ENCODE data around the gene NEAT1. TPM values are rescaled to one million over a fixed set of nuclear protein-coding genes. Genes with fewer than 3 reads are reported as not detected.
"Not testable (repeated sequence)": the region's sequence is repeated elsewhere in the genome, so short reads cannot be mapped to it uniquely, and the experiment has no call there.

Gene NEAT1
- total RNA-seq, 1 experiment from 2014 or later: 12.9 TPM

- DNase-seq (ENCODE audit: low read depth): no peak
These were observed 17.8 kb upstream of the NEAT1 start for GRCh38 chr11:65404638-65405339.

- DNase-seq (ENCODE audit: low read depth): no peak
These were observed 11.5 kb upstream of the NEAT1 start for GRCh38 chr11:65410936-65411680.

GRCh38 chr11:65411681-65412070, 10.9 kb upstream of the NEAT1 start:
- DNase-seq (ENCODE audit: low read depth): no peak

- no peak for DNase-seq (ENCODE audit: low read depth)
These were observed 10.1 kb upstream of the NEAT1 start for GRCh38 chr11:65412271-65413076.

- DNase-seq (ENCODE audit: low read depth): not testable (repeated sequence)
These were observed 9.4 kb upstream of the NEAT1 start for GRCh38 chr11:65413077-65413664.

- DNase-seq (ENCODE audit: low read depth): no peak
These were observed 7.7 kb upstream of the NEAT1 start for GRCh38 chr11:65414776-65415498.

- DNase-seq (ENCODE audit: low read depth): no peak
These were observed 6.9 kb upstream of the NEAT1 start for GRCh38 chr11:65415499-65416340.

GRCh38 chr11:65416341-65416824, 6.2 kb upstream of the NEAT1 start:
- DNase-seq (ENCODE audit: low read depth): peak; percentile 83

GRCh38 chr11:65416841-65417701, 5.5 kb upstream of the NEAT1 start:
- no peak for DNase-seq (ENCODE audit: low read depth)

- DNase-seq (ENCODE audit: low read depth): no peak
These were observed 4.7 kb upstream of the NEAT1 start for GRCh38 chr11:65417702-65418430.

GRCh38 chr11:65418431-65418680, 4.2 kb upstream of the NEAT1 start:
- no peak for DNase-seq (ENCODE audit: low read depth)

- DNase-seq (ENCODE audit: low read depth): peak; percentile 97
These were observed 3.7 kb upstream of the NEAT1 start for GRCh38 chr11:65418681-65419459.

- no peak for DNase-seq (ENCODE audit: low read depth)
These were observed 3.2 kb upstream of the NEAT1 start for GRCh38 chr11:65419460-65419771.

GRCh38 chr11:65419772-65420481, 2.7 kb upstream of the NEAT1 start:
- peak; percentile 95 for DNase-seq (ENCODE audit: low read depth)

- no peak for DNase-seq (ENCODE audit: low read depth)
These were observed 2.1 kb upstream of the NEAT1 start for GRCh38 chr11:65420506-65420905.

- DNase-seq (ENCODE audit: low read depth): peak; percentile 97
These were observed 1.4 kb upstream of the NEAT1 start for GRCh38 chr11:65420979-65421793.
